Measurements from ENCODE around the gene NCDN.

Gene NCDN

DNA sequence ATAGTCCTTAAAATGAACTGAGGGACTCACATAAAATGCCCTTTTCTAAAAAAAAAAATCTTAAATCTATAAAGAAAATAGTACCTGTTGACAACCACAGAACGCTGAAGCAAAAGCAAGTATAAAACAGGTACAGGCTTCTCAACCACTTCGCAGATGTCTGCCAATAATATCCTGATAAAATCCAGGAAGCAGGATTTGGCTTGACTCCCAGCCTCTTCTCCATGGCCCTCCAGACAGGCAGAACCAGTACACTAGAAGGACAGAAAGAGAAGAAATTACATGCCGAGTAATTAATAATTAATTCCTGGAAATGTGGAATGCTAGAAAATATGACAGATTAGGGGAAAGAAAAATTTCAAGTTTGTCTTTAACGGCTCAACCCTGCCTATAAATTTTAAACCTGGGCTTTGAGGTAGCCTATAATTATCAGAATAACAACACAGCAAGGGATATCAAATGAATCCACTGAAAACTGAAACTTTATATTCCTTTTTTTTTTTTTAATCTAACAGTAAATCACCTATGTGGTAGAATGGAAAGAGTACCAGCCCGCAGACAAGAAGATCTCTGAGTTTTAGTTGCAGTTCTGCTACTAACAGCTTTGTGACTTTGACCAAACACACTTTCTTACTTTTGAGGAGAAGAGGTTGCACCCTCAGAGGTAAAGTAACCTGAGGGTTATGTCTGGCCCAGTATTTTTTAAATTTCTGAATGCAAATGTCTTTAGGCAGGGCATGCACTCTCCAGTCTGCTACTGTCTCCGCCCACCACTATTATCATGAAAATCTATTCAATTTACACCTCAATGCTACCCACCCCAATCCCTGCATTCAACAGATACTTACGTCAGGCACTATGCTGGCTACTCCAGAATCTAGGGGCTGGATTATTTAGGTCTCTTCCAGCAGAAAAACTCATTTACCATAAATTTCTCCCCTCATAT lies 3.1 kb upstream of the NCDN start:
- no peak for FAIRE-seq

DNA sequence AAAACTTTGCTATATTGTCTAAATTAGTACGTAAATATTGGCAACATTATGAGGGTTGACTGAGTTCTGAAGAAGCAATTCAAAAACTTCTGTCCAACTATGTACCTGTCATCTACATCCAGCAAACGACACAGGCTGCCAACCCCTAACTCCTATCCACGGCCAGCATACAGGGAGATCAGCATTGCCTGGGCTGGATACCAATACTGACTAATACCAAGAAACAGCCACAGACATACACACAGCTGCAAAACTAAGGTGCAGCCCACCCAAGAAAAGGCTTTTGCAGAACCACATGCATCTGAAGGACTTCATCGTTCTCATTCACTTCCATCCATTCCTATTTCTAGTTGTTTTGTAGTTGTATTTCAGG lies 2.4 kb upstream of the NCDN start:
- FAIRE-seq = no peak

DNA sequence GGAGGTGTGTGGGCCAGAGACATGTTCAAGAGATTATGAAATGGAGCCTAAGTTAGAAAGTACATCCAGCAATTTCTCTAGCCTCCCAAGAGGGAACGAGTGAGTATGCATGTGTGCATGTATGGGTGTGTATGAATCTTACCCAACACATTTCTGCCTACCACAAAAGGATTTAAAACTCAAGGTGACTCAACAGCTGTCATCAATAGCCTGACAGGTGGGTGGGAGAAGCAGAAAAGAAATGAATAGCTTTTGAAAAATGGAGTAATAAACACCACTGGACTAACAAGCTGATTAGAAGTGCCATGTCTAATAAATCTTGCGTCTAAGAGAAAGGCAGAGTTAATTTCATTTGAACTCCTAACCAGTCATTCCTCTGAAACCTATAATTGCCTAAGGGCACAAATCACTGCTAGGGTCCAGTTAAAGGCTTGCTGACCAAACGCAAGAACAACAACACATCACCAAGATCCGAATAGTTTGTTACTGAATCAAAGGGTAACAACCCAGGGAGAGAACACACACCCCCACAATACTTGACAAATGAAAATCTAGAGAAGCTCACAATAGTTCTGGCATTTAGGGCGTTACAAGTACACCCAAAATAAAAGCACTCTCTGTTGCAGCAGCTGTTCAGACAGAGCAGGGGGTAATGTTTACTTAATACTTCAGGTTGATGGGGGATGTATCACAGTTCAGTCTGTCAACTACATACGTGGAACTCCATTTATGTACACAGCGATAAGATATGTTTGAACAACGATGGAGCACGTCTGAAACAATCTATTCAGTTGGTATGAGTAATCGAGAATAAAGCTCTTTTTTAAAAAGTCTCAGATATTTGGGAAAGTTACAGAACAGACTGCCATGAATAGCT lies 1.8 kb upstream of the NCDN start:
- no peak for FAIRE-seq

DNA sequence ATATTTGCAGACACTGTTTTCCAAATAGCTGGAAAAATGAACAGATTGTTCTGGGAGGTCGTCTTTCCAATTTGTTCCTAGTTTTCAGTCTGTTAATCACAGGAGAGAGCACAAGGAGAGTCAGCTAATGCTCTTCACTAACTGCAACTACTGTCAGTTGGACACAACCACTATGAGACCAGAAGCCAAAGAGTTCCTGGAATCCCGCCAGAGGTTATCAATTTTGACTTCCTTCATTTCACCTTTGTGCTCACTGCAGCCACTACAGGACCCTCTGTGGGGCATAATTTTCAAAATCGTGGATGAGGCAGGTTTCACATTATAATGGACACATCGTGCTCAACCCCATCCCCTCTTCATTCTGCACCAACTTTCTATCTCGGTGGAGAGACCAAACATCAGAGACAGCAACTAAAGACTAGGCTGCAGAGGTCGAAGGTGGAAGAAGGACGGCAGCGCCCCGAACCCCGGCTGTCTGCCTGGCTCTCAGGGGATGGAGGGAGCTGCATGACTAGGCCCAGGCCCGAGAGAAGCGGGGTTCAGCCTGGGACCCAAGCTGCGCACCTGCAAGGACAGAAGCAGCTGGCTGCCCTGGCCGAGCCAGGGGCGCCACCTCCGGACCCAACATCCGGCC lies 998 bp upstream of the NCDN start:
- no peak for FAIRE-seq

DNA sequence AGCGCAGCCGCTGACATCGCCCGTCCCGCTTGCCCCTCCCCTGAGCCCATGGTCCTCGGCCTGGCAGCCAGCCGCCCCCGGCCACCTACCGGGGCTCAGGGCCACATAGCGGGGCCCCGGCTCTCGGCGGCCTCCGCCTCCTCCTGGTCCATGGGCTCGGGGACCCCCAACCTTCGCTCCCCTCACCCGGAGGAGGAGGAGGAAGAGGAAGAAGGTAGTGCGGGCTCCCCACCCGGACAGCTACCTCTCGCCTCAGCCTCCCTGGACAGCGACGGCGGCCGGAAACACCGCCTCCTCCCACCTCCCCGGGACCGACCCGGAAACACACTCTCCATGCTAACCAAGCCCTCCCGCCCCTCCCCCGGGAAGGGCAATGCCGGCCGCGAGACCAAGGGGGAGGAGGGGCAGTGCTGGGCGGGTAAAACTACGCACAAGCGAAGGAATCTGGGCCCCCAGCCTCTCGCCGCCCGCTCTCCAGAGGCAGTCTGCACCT lies 435 bp upstream of the NCDN start, which contains the start of gene KIAA0319L:
Gene KIAA0319L, minus strand, starts transcription at position 286 of the 493 bp plus-strand sequence. CDS start 2,912 bp downstream, outside the sequence.
- no peak for FAIRE-seq

DNA sequence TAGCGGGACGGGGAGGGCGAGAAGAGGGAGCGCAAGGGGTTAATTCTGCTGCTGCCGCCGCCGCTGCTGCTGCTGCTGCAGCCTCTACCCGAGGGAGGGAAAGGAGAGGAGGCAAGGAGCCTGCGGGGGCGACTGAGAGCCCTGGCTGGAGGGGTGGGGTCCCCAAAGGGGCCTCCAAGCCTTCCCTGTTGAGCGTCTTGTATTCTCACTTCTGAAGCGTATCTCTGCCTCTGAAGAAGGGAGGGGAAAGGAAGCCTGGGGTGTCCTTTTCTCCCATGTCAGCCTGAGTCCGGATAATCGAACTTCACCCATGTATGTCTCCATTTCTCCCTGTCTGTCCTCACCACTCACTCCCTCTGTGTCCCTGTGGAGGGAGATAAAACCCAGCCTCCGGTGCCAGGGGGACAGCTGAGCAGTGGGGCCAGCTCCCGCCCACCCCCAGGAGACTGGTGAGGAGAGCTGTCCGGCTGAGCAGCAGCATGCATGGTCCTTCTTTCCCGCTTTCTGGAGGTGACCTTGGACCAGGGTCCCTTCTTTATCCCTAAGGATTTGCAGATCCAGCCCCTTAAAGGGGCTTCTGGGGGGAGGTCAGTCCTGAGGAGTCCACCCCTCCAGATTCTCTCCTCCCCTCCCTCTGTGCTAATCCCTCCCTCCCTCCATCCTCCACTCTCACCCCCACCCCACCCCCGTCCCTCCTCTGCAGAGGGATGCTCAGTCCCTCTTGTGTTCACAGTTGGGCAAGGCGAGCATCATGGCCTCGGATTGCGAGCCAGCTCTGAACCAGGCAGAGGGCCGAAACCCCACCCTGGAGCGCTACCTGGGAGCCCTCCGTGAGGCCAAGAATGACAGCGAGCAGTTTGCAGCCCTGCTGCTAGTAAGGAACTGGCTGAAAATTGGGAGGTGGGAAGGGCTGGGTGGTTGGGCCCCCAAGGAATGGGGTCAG lies 1.0 kb downstream of the NCDN start:
- no peak for FAIRE-seq

DNA sequence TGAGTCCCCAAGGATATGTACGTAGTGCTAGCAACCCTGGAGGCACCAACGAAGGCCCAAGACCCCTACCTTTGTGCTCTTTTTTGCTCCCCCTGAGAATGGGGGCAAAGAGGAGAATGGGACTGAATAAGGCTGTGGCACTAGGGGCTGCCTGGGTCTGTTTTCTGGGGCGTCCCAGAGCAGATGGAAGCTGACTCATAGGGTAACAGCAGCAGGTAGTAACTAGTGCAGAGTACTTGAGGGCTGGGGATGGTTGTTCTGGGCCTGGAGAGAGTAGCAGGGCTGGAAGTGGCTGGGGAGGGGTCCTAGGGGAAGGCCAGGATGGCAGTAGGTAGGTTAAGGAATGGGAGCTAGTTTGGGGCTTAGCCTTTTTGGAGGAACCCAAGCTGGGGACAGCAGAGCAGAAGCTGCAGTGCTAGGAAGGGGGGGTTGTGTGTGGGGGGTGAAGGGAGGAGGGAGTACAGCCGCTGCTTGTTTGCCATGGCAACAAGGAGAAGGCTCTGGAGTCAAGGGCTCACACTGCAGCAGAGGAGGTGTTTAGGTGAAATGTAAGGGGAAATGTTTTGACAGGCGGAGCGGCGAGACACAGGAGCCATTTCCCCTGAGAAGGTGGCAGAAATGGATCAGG lies 1.8 kb downstream of the NCDN start:
- no peak for FAIRE-seq

DNA sequence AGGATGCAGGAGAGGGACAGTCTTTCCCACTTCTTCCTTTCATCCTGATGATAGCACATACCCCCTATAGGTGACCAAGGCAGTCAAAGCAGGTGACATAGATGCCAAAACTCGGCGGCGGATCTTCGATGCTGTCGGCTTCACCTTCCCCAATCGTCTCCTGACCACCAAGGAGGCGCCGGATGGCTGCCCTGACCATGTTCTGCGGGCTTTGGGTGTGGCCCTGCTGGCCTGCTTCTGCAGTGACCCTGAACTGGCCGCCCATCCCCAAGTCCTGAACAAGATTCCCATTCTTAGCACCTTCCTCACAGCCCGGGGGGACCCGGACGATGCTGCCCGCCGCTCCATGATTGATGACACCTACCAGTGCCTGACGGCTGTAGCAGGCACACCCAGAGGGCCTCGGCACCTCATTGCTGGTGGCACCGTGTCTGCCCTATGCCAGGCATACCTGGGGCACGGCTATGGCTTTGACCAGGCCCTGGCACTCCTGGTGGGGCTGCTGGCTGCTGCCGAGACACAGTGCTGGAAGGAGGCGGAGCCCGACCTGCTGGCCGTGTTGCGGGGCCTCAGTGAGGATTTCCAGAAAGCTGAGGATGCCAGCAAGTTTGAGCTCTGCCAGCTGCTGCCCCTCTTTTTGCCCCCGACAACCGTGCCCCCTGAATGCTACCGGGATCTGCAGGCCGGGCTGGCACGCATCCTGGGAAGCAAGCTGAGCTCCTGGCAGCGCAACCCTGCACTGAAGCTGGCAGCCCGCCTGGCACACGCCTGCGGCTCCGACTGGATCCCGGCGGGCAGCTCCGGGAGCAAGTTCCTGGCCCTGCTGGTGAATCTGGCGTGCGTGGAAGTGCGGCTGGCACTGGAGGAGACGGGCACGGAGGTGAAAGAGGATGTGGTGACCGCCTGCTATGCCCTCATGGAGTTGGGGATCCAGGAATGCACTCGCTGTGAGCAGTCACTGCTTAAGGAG lies 2.9 kb downstream of the NCDN start:
- no peak for FAIRE-seq

DNA sequence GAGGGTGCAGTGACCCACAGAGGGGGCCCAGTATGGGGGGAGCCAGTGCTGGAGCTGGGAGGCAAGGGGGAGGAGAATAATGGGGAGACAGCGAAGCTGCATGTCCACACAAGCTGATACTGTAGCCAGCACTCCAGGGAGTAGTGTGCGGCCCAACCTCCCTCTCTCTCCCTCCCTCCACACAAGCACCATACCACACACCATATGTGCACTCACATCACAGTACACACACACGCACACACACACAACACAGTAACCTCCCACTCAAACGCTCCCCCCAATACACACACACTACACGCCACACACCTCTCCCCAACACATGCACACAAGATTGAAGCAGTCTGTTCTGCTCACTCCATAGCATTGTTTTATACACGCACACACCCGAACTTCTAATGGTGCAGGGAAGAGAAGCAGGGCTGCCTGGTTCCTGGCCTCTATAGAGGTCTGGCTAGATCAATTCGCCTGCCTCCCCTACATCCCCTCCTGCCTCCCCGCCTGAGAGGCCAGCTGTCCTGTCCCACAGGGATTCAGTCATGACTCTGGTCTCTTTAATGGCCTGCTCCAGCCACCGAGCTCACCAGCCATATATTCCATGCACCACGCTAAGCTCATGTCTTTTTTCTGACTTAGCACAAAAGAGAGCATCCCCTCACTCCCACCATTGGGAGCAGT lies 3.8 kb downstream of the NCDN start:
- no peak for FAIRE-seq

DNA sequence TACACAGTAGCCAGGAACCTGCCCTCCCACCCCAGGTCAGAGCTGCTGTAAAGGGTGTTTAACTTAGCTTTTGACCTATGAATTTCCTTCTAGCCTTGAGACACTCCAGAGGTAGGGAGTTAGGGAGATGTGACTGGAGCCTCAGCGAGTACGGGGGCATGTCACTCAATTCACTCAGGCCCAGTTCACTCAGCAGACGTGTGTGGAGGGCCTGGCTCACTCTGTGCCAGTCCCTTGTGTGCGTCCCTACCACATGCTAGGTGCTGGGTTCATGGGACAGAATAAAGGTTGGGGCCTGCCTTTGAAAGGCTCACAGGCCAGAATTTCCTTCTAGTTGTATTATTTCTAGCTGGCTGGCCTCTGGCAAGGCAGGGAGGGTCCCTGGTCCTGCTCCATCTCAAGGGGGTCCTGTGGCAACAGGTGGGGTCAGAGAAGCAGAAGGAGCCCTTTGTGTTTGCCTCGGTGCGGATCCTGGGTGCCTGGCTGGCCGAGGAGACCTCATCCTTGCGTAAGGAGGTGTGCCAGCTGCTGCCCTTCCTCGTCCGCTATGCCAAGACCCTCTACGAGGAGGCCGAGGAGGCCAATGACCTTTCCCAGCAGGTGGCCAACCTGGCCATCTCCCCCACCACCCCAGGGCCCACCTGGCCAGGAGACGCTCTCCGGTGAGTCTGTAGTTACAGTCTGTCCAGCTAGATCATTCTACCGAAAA lies 4.5 kb downstream of the NCDN start:
- FAIRE-seq = no peak

DNA sequence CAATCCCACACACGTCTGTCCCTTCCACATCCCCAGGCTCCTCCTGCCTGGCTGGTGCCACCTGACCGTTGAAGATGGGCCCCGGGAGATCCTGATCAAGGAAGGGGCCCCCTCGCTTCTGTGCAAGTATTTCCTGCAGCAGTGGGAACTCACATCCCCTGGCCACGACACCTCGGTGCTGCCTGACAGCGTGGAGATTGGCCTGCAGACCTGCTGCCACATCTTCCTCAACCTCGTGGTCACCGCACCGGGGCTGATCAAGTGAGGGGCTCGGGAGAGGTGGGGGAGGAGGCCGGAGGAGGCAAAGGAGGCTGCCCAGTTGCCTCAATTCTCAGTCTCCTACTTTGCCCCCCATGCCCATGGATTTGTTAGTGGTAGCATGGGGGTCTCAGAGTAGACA lies 5.6 kb downstream of the NCDN start:
- FAIRE-seq = no peak

DNA sequence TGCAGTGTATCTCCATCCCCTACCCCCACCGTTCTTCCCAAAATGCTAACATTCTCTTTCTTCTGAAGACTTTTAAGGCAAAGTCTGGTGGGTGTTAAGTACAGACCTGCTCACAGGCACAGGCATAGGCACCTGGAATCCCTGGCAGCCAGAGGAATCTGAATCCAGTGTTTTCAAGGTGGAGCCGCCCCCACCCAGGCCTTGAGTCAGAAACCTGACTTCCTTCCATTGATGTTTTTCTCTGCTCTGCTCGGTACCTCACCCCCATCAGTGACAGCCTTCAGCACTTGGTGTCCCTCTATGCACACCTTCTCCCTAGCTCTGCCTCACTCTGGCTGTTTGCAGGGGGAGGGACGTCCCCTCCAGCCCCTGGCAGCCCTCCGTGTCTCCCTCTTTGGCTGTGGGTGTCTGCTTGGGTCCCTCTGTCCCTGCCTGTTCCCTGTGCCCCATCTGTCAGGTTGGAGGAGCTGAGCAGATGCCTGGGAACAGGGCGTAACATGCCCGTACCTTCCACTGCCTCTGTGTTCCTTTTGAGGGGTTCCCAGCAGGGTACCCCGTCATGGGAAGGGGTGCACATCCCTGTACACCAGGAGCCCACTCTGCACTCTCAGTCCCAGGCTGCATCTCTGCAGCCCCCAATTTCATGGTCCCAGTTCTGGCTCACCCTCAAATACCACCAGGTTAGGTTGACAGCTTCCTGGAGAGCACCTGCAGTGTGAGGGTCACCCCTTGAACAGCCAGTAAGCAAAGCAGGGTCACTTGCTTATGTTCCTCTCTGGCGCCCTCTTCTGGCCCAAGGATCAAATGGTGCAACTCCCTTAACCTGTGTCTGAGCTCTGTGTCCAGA lies 6.7 kb downstream of the NCDN start:
- FAIRE-seq = no peak

DNA sequence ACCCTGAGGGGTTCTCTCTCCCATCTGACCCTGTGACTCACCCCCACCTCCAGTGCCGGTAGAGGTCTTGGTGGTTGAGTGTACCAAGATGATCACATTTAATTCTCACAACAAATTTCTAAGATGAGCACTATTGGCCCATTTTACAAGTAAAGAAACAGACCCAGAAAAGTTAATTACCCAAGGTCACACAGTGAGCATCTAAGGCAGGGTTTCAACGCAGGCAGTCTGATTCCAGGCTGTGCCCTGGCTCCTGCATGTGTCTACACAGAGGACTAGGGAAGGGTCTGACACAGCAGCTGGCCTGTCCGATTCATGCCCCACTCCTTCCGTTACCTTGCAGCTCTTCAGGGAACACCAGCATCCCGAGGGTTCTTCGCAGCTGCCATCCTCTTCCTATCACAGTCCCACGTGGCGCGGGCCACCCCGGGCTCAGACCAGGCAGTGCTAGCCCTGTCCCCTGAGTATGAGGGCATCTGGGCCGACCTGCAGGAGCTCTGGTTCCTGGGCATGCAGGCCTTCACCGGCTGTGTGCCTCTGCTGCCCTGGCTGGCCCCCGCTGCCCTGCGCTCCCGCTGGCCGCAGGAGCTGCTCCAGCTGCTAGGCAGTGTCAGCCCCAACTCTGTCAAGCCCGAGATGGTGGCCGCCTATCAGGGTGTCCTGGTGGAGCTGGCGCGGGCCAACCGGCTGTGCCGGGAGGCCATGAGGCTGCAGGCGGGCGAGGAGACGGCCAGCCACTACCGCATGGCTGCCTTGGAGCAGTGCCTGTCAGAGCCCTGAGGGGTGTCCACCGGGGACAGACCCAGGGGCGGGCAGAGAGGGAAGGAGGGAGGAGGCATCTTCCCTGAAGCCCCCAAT lies 7.5 kb downstream of the NCDN start:
- FAIRE-seq = no peak

DNA sequence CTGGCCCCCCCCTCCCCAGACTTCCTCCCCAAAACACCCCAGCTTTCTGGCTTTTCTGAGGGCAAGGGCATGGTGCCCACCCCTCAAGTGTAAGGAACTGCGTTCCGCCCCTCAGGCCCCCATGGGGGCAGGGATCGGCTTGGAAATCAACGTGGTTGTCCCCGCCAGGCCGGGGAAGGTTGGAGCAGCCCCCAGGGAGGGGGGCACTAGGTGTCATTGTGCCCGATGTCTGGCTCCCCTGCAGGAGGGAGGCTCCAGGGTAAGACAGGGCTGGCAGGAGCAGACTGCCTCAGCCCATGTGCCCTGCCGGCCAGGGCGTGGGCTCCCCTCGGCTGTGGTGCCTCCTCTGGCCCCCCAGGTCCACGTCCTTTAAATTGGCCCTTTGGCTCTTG lies 8.1 kb downstream of the NCDN start:
- no peak for FAIRE-seq

DNA sequence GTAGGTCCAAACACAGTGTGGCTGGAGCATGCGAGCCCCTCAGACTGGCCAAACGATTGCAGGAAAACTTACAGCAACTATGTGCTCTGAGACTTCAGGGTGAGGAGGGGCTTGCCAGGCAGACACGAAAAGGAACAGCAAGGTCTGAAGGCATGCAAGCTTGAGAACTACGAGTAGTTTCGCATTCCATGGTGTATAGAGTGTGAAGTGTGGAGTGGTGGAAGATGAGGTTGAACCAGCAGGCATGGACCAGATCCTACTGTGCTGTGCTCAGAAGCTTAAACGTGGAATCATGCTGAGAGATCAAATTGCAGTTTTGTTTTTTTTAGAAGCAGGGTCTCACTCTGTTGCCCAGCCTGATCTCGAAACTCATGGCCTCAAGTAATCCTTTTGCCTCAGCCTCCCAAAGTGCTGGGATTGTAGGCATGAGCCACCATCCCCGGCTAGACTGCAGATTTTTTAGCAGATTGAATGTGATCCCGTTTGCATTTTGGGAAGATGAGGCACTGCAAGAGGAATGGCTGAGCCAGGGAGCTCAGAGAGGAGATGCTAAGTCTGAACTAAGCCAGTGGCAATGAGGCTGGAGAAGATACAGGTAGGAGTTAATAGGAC lies 10.5 kb downstream of the NCDN start:
- FAIRE-seq = no peak

DNA sequence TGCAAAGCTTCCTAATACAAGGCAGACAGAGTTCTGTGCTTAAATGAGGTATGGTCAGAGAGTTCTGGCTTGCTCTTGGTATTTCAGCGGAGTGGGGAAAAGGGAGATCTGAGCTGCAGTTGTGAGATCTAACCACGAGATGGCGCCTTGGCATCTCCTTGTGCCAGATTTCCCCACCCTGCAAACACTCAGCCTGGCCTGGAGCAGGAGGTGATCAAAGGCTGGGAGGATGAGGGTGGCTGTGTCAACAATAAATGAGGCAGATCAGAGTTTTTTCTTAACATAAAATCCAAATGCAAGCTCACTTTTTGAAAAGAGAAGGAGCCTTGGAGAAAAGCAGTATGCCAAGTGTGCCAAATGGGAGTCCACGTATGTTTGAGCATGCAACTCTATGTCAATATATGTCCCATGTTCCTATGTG lies 11.4 kb downstream of the NCDN start:
- FAIRE-seq = no peak

All from colon (tissue), 2 donors.